Panc1 (cell line): ENCODE results near the gene PPCDC. TPM values are rescaled to one million over a fixed set of nuclear protein-coding genes. Genes with fewer than 3 reads are reported as not detected.

Experiments used
- ATAC-seq: fragments of 200-7000 bp; cut with Tn5 transposase; 2 replicates; pipeline ENCODE4 v1.9.1; 2020; ENCODE audit warnings: mild to moderate bottlenecking, moderate library complexity
- BruUV-seq: library from RNA; stranded (reverse); fragments of 400-500 nt; replicated peaks from 2 replicates; lab custom pipeline; 2021; lab: Mats Ljungman, UMichigan
- CTCF ChIA-PET: fragments of 300-600 bp; sonication (Branson Sonifier 250); formaldehyde crosslinking; loops from one replicate; lab custom pipeline; 2022; ENCODE audit warnings: antibody characterized with exemption; lab: Charles Lee
- POLR2A ChIA-PET: fragments of 300-600 bp; sonication (Branson Sonifier 250); formaldehyde crosslinking; loops from one replicate; lab custom pipeline; 2022; ENCODE audit warnings: antibody characterized with exemption; lab: Charles Lee
- DNase-seq: peaks from one replicate; pipeline ENCODE4 v3.0.0-alpha.2; 2010; ENCODE audit warnings: low read depth, low spot score
- H3K27ac ChIP-seq: 2 replicates; pipeline ENCODE4 v1.5.1; 2011; ENCODE audit warnings: mild to moderate bottlenecking, low read length, inconsistent platforms
- H3K27me3 ChIP-seq: fragments of 200-500 bp; sonication (Bioruptor generic); 2 replicates; pipeline ENCODE4 v1.6.0; 2014; ENCODE audit warnings: low read length, inconsistent platforms; ENCODE audit not compliant: control insufficient read depth, insufficient read depth
- H3K36me3 ChIP-seq: fragments of 200-500 bp; sonication (Bioruptor generic); 2 replicates; pipeline ENCODE4 v1.5.1; 2014; ENCODE audit warnings: inconsistent platforms, mild to moderate bottlenecking, low read length, moderate library complexity; ENCODE audit not compliant: control insufficient read depth, insufficient read depth
- H3K4me1 ChIP-seq: 2 replicates; pipeline ENCODE4 v1.5.1; 2011; ENCODE audit warnings: inconsistent platforms, mild to moderate bottlenecking, low read length, moderate library complexity; ENCODE audit not compliant: control insufficient read depth, insufficient read depth
- H3K4me3 ChIP-seq, 2 experiments: 2 replicates each; pipeline ENCODE4 v1.5.1; 2011 to 2012; ENCODE audit warnings: low read depth in 2 of 2, low read length in 2 of 2, mild to moderate bottlenecking in 2 of 2, inconsistent platforms in 1 of 2, moderate library complexity in 1 of 2
- H3K9me3 ChIP-seq: fragments of 200-500 bp; sonication (Bioruptor generic); 2 replicates; pipeline ENCODE4 v1.5.1; 2014; ENCODE audit warnings: low read depth, mild to moderate bottlenecking, inconsistent platforms, low read length, moderate library complexity; ENCODE audit not compliant: control insufficient read depth, insufficient read depth
- CTCF ChIP-seq: fragments of 450-650 bp; IDR thresholded peaks from 2 replicates; pipeline ENCODE4 v1.5.1; 2017; ENCODE audit warnings: mild to moderate bottlenecking
- POLR2AphosphoS5 ChIP-seq: IDR thresholded peaks from 2 replicates; pipeline ENCODE4 v1.6.1; 2012; ENCODE audit warnings: mild to moderate bottlenecking, low read depth, low read length, moderate library complexity
- REST ChIP-seq, 2 experiments: IDR thresholded peaks; 2 replicates each; pipeline ENCODE4 v1.6.1; 2011 to 2012; ENCODE audit warnings: low read depth in 2 of 2, control low read depth in 1 of 2, low read length in 1 of 2, mild to moderate bottlenecking in 1 of 2, moderate library complexity in 1 of 2; ENCODE audit not compliant: insufficient read depth in 1 of 2
- SIN3A ChIP-seq: IDR thresholded peaks from 2 replicates; pipeline ENCODE4 v1.6.1; 2012; ENCODE audit warnings: low read depth, mild to moderate bottlenecking, low read length, moderate library complexity, borderline replicate concordance; ENCODE audit not compliant: insufficient read depth
- TCF7L2 ChIP-seq: IDR thresholded peaks from 2 replicates; pipeline ENCODE4 v1.6.1; 2011; ENCODE audit warnings: mild to moderate bottlenecking, low read depth, low read length, inconsistent platforms
- in situ Hi-C: cut with HindIII; loops from 2 replicates; pipeline ENCODE4 v1.10.0; 2016; ENCODE audit warnings: low sequenced_read_pairs, low pct_unique_long_range_greater_than_20kb
- intact Hi-C: fragments of 100-400 bp; cut with micrococcal nuclease; formaldehyde crosslinking; loops from one replicate; pipeline ENCODE4 v1.10.0; 2022; ENCODE audit not compliant: unreplicated experiment
- total RNA-seq: library from RNA; stranded (reverse); gene quantifications from one replicate; pipeline ENCODE4 v1.2.1, GENCODE V29; 2021; ENCODE audit not compliant: unreplicated experiment

PPCDC gene
- total RNA-seq, 1 experiment from 2014 or later, result 26.1 TPM

- in situ Hi-C loops, result no loop called here
- DNase-seq (no peak), ATAC-seq (no peak)
- ChIA-PET CTCF (interaction anchor here (0.6 kb wide), 1 partner anchor 11 kb away, joined by 5 read pairs; no protein-coding TSS in a partner anchor), POLR2A (no interaction called here)
- H3K36me3 ChIP-seq, result no peaks in the 10 kb centered on the region
- H3K4me1 ChIP-seq, result peaks cover 10% of the 10 kb centered on the region
- no peak for TF ChIP-seq SIN3A
- TF ChIP-seq CTCF, result no peak
- TF ChIP-seq REST (IDR thresholded peaks at IDR 0.05; ENCODE audit: insufficient read depth in 1 of 2, low read depth in 2 of 2, low read length in 1 of 2), result no peak
- TF ChIP-seq POLR2AphosphoS5, result no peak
- no peak for TF ChIP-seq TCF7L2
- intact Hi-C loops, result loop anchor here (5.0 kb wide), 1 partner anchor 275 kb away; no protein-coding TSS in a partner anchor
- no peak overlapping the region for H3K4me3 ChIP-seq
- H3K9me3 ChIP-seq, result no peaks in the 10 kb centered on the region
- TSS peak; percentile 25 for BruUV-seq
- H3K27ac ChIP-seq, result no peak overlapping the region
- no peaks in the 10 kb centered on the region for H3K27me3 ChIP-seq
Observed at GRCh38 chr15:75031848-75032247, 8.5 kb downstream of the PPCDC start.

GRCh38 chr15:75032395-75032794, 9.0 kb downstream of the PPCDC start:
- ChIA-PET CTCF (no interaction called here), POLR2A (no interaction called here)
- peaks cover 10% of the 10 kb centered on the region for H3K4me1 ChIP-seq
- no peak for ATAC-seq
- TF ChIP-seq POLR2AphosphoS5 (no peak), SIN3A (no peak), CTCF (no peak), REST (IDR thresholded peaks at IDR 0.05; ENCODE audit: insufficient read depth in 1 of 2, low read depth in 2 of 2, low read length in 1 of 2) (no peak)
- BruUV-seq, result no TSS peak
- no peaks in the 10 kb centered on the region for H3K9me3 ChIP-seq
- intact Hi-C loops, result loop anchor here (5.0 kb wide), 1 partner anchor 275 kb away; no protein-coding TSS in a partner anchor
- H3K36me3 ChIP-seq, result no peaks in the 10 kb centered on the region
- H3K27ac ChIP-seq, result no peak overlapping the region
- no peaks in the 10 kb centered on the region for H3K27me3 ChIP-seq
- in situ Hi-C loops, result no loop called here
- H3K4me3 ChIP-seq, result no peak overlapping the region
- DNase-seq, result no peak
